Peyer's patch (tissue), 4 donors: ENCODE results near the gene SNAPC4.

Source experiments
- POLR2A ChIP-seq, 2 donors: fragments of 450-650 bp; IDR thresholded peaks; one replicate each; pipeline ENCODE4 v1.5.1; 2017; ENCODE audit warnings: antibody characterized with exemption in 2 of 2, mild to moderate bottlenecking in 2 of 2, moderate library complexity in 2 of 2
- TF ChIP-seq, protein P1 (sequence below), 6 experiments: fragments of 450-650 bp in 4 of 6; fragments of 200-600 bp in 2 of 6; sonication (generic) in 1 of 6; IDR thresholded peaks; one replicate each; pipeline ENCODE4 v1.5.1; 2017 to 2019; ENCODE audit warnings: antibody characterized with exemption in 6 of 6, mild to moderate bottlenecking in 3 of 6, moderate library complexity in 1 of 6

DNA sequence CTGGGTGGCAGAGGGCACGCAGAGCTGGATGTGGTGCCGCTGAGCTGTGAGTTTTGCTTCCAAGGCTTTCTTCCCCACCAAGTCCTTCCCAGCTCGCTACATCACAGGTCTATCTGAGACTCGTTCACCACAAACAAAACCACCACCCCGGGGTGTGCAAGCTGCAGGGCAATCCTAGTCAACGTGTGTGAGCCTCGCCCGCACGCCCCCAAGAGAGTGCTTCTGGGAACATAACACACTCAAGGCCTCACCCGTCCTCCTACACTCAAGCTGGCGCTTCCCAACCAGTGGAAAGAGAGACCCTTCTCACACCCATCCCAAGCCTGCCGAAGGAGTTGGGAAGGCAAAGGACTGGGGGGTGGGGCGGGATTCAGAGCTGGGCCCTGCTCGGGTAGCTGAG lies 10.6 kb downstream of the SNAPC4 start:
- TF ChIP-seq, protein P1, sequence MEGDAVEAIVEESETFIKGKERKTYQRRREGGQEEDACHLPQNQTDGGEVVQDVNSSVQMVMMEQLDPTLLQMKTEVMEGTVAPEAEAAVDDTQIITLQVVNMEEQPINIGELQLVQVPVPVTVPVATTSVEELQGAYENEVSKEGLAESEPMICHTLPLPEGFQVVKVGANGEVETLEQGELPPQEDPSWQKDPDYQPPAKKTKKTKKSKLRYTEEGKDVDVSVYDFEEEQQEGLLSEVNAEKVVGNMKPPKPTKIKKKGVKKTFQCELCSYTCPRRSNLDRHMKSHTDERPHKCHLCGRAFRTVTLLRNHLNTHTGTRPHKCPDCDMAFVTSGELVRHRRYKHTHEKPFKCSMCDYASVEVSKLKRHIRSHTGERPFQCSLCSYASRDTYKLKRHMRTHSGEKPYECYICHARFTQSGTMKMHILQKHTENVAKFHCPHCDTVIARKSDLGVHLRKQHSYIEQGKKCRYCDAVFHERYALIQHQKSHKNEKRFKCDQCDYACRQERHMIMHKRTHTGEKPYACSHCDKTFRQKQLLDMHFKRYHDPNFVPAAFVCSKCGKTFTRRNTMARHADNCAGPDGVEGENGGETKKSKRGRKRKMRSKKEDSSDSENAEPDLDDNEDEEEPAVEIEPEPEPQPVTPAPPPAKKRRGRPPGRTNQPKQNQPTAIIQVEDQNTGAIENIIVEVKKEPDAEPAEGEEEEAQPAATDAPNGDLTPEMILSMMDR (IDR thresholded peaks at IDR 0.05), result no peak
- no peak for TF ChIP-seq POLR2A (IDR thresholded peaks at IDR 0.05)
